ENCODE results near the gene ADCY10.

- no peak for TF ChIP-seq POLR2A (IDR thresholded peaks at IDR 0.05)
- TF ChIP-seq POLR2AphosphoS5 (IDR thresholded peaks at IDR 0.05) = no peak
These were observed 151.7 kb downstream of the ADCY10 start for GRCh38 chr1:167762061-167762746.
